ENCODE data around the gene CTRB1. TPM values are rescaled to one million over a fixed set of nuclear protein-coding genes. Genes with fewer than 3 reads are reported as not detected.
"Not testable (repeated sequence)": the region's sequence is repeated elsewhere in the genome, so short reads cannot be mapped to it uniquely, and the experiment has no call there.

The CTRB1 gene
- total RNA-seq, 1 experiment from 2014 or later: not detected

DNA sequence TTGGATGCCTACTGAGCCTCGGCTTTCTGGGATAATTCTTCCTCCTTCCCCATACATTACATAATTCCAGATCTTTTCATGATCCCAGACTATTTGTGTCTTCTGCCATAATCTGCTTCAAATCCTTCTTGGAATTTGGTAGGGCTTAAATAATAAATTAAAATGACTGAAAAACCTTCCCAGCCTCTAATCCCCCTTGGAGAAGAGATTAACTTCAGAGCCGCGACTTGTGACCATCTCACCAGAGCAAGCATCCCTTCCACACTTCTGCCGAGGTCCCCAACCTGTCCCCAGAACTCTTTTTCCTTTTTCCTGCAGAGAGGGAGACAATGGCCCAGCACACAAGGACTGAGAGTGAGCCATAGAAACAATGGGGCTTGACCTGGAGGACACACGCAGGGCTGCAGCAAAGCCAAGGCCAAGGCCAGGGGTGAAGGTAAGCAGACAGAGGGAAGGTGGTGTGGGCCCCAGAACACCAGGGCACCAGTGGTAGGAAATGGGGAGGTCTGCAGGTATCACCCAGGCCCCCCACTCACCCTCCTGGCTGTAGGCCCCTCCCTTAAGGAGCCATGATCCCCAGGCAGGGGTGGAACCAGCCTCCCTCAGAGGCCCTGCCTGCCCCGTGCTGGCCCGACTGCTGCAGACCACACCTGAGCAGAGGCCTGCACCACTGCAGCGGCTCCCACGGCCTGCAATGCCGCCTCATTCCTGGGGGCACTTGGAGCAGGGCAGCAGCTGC lies 42.2 kb downstream of the CTRB1 start:
- no peaks in the 10 kb centered on the region for H3K9me3 ChIP-seq (replicated peaks)
- no peak overlapping the region for H3K27ac ChIP-seq
- DNase-seq: no peak
- no peak overlapping the region for H3K4me3 ChIP-seq
- H3K27me3 ChIP-seq: no peaks in the 10 kb centered on the region
- no peaks in the 10 kb centered on the region for H3K36me3 ChIP-seq
- H3K4me1 ChIP-seq: peaks cover 13% of the 10 kb centered on the region

DNA sequence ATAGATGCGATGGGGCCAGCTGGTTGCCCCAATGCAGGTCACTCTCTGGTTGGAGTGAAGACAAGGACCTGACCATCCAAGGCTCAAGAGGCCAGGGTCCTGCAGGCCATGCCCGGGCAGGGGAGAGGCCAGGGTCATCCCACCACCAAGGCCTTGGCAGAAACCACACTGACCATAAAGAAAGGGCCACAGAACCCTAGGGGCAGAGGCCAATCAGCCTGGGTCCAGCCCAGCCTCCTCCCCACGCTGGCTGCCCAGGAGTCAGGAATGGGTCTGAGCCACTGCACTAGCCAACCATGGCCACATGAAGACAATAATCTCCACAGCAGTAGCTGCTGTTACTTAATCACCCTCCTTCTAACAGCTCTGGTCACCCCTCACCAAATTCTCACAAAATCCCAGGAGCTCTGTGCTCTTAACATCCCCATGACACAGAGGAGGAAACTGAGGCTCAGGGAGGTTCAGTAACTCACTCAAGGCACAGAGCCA lies 42.8 kb downstream of the CTRB1 start:
- H3K27me3 ChIP-seq: no peaks in the 10 kb centered on the region
- H3K27ac ChIP-seq: no peak overlapping the region
- H3K4me1 ChIP-seq: peaks cover 13% of the 10 kb centered on the region
- no peaks in the 10 kb centered on the region for H3K36me3 ChIP-seq
- DNase-seq: no peak
- H3K9me3 ChIP-seq (replicated peaks): no peaks in the 10 kb centered on the region
- no peak overlapping the region for H3K4me3 ChIP-seq

DNA sequence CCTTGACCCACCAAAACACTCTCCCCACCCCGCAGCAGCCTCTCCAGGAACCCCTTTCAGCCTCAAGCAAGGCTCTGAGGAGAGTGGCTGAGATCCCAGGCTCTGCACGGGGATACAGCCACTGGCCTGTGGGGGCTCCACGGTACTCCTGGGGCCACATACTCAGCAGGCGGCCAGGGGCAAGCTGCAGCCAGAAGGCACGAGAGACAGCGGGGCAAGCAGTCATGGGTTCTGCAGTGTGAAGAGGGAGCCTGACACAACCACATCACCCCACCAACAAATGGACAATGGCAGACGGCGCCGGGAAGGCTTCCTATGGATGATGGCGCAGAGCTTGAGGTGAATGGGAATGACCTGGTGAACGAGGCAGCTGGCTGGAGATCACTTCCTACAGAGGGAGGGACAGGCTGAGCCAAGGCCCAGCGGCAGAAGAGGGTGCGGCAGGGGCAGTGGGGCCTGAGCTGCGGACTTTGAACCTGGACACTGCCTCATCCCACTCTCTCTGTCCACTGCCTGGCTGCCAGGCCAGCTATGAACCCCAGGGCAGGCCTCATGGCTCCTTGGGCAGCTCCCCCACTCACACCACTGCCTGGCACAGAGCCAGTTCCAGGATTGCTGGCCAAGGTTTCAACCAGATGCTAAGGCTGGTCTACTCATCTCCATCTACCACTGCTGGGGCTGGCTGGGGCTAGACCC lies 43.5 kb downstream of the CTRB1 start:
- H3K9me3 ChIP-seq (replicated peaks): no peaks in the 10 kb centered on the region
- no peak overlapping the region for H3K4me3 ChIP-seq
- H3K27me3 ChIP-seq: no peaks in the 10 kb centered on the region
- no peak overlapping the region for H3K27ac ChIP-seq
- peaks cover 13% of the 10 kb centered on the region for H3K4me1 ChIP-seq
- H3K36me3 ChIP-seq: no peaks in the 10 kb centered on the region
- no peak for DNase-seq

DNA sequence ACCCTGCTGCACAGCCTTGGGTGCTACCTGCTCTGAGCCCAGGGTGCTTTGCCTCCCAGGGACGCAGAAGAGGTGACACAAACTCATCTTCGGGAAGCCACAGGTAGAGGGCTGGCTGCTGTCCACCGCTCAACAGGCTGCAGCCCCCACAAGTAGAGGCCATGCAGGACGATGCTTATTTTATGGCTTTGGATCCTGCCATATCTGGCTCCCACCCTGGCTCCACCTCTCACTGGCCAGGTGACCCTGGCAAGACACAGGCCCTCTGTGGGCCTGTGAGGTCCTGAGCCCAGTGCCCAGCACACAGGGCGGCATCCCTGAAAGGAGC lies 44.0 kb downstream of the CTRB1 start:
- no peaks in the 10 kb centered on the region for H3K36me3 ChIP-seq
- no peak overlapping the region for H3K4me3 ChIP-seq
- DNase-seq: no peak
- H3K27ac ChIP-seq: no peak overlapping the region
- H3K4me1 ChIP-seq: peaks cover 14% of the 10 kb centered on the region
- H3K27me3 ChIP-seq: no peaks in the 10 kb centered on the region
- no peaks in the 10 kb centered on the region for H3K9me3 ChIP-seq (replicated peaks)

GRCh38 chr16:75263291-75263962 lies 44.6 kb downstream of the CTRB1 start:
- Histone ChIP-seq H3K27ac (no peak overlapping the region), H3K36me3 (no peaks in the 10 kb centered on the region), H3K27me3 (no peaks in the 10 kb centered on the region), H3K4me3 (no peak overlapping the region), H3K9me3 (replicated peaks) (no peaks in the 10 kb centered on the region), H3K4me1 (peaks cover 20% of the 10 kb centered on the region)
- DNase-seq: no peak

GRCh38 chr16:75263963-75264445 lies 45.2 kb downstream of the CTRB1 start:
- H3K4me1 ChIP-seq: peaks cover 20% of the 10 kb centered on the region

DNA sequence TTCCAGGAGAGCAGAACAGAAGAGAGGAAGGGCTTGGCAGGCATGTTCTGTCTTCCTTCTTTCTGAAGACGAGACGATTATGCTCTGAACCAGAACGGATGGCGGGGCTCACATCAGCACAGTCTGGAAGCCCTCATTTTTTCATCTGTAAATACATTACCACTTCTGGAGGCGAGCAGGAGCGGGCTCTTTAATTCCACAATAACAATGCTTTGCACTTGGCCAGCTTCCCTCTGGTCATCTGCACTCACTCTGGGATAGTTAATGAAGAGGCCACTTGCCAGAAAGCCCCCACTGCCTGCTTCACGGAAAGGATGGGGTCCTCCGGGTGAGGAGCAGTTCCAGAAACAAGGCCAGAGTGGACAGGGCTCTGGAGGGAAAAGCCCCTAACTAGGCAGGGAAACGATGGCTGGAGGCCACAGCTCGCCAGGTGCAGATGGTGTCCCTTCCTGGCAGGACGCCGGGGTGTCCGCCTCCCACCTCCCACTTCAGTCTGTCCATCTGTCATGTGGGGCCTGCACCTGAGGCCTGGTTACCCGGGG lies 45.7 kb downstream of the CTRB1 start:
- no peak for DNase-seq
- Histone ChIP-seq H3K4me3 (peak overlapping the region; percentile 95), H3K27ac (no peak overlapping the region), H3K36me3 (no peaks in the 10 kb centered on the region), H3K27me3 (no peaks in the 10 kb centered on the region), H3K4me1 (peaks cover 20% of the 10 kb centered on the region), H3K9me3 (replicated peaks) (no peaks in the 10 kb centered on the region)

More at GRCh38 chr16:75263963-75264445, 45.2 kb downstream of the CTRB1 start:
- H3K9me3 ChIP-seq (replicated peaks): no peaks in the 10 kb centered on the region
- H3K36me3 ChIP-seq: no peaks in the 10 kb centered on the region
- no peak for DNase-seq
- no peaks in the 10 kb centered on the region for H3K27me3 ChIP-seq
- no peak overlapping the region for H3K4me3 ChIP-seq
- H3K27ac ChIP-seq: no peak overlapping the region

DNA sequence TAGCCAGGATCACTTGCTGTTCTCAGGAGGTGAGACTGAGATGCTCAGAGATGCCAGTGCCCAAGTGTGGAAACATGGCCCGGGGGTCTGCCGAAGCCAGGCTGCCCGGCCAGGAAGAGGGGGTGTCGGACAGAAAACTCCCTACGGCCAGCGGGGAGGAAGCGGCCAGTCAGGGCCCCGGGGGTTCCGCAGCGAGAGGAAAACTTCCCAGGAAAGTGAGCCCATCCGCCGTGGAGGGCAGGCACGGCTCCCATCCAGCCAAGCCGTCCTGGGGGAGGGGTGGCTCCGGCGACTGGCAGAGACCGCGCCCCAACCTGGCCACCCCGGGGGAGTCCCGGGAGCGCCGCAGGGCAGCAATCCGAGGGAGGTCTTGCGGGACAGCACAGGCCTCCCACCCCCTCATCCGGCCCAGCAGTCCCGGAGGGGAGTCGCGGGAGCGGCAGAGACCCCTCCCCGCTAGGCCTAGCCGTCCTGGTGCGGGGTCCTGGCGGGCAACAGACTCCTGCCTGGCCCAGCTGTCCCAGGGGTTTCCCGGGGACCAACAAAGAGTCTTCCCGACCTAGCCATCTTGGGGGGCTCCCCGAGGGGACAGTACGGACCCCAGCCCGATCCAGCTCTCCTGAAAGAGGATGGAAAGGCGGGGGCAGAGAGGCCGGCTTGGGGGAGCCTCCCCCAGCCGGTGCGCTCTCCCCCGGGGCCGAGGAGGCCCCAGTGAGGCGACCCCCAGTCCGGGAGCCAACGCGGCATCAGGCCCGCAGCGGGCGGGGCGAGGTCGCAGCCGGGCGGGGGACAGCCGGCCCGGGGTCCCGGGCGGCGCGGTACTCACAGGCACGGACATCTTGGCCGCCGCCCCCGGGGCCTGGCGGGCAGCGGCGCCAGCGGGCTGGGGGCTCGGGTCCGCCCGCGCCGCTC lies 46.5 kb downstream of the CTRB1 start:
- H3K36me3 ChIP-seq: no peaks in the 10 kb centered on the region
- no peaks in the 10 kb centered on the region for H3K9me3 ChIP-seq (replicated peaks)
- H3K27me3 ChIP-seq: no peaks in the 10 kb centered on the region
- DNase-seq: peak in 1 of 2 experiments; percentile 28
- peak overlapping the region; percentile 95 for H3K4me3 ChIP-seq
- H3K4me1 ChIP-seq: peaks cover 20% of the 10 kb centered on the region
- peak overlapping the region; percentile 65 for H3K27ac ChIP-seq

- Histone ChIP-seq H3K4me3 (peak overlapping the region; percentile 95), H3K9me3 (replicated peaks) (no peaks in the 10 kb centered on the region), H3K36me3 (no peaks in the 10 kb centered on the region), H3K4me1 (peaks cover 20% of the 10 kb centered on the region), H3K27me3 (no peaks in the 10 kb centered on the region), H3K27ac (peak overlapping the region; percentile 43)
- peak; percentile 61 to 72 for DNase-seq
Observed at GRCh38 chr16:75265911-75266701, 47.3 kb downstream of the CTRB1 start.

DNA sequence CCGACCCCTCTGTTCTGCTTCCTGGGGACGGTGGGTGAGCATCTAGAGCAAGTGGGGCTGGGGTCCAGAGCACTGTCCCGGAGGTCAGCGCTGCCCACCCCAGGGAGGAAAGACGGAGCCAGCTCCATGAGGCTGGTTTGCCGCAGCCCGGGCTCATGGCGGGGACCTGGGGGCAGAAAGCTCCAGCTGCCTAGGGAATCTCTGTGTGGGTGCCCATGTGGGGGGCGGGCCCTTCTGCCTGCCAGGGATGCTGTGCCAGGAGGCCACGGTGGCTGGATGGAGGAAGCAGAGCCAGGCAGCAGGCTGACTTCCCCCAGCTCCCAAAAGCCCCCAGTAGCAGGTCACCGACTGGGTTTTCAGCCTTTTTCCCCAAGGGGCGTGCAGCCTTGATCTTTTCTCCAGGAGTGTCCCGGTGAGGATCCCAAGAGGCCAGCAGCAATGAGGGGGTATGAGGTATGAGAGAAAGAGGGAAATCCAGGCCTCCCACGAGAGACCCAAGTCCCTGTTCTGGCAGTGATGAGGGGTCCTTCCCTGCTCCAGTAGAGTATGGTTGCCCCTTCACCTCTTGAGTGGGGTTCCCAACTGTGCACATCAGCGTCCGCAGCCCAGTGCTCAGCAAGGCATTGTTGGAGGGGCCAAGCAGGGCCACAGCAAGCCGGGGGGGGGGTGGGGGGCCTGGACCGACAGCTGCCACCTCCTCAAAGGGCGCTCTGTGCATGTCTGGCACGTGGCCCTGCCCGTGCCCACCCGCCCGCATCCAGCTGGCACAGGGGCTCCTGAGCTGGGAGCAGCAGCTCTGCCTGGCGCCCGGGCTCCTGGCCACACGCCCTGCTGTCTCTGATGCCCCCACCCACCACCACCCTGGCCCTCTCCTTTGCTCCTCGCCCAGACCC lies 48.2 kb downstream of the CTRB1 start:
- Histone ChIP-seq H3K9me3 (replicated peaks) (no peaks in the 10 kb centered on the region), H3K36me3 (no peaks in the 10 kb centered on the region), H3K4me3 (no peak overlapping the region; the same call in 1 of the 2 replicates), H3K4me1 (peaks cover 24% of the 10 kb centered on the region), H3K27me3 (no peaks in the 10 kb centered on the region), H3K27ac (peak overlapping the region; percentile 38)
- DNase-seq: no peak

- no peaks in the 10 kb centered on the region for H3K9me3 ChIP-seq (replicated peaks)
- H3K27me3 ChIP-seq: no peaks in the 10 kb centered on the region
- no peaks in the 10 kb centered on the region for H3K36me3 ChIP-seq
- no peak overlapping the region for H3K4me3 ChIP-seq
- DNase-seq: peak; percentile 85 to 89
- H3K27ac ChIP-seq: peak overlapping the region; percentile 38
- peaks cover 24% of the 10 kb centered on the region for H3K4me1 ChIP-seq
Observed at GRCh38 chr16:75267631-75268264, 49.0 kb downstream of the CTRB1 start.

DNA sequence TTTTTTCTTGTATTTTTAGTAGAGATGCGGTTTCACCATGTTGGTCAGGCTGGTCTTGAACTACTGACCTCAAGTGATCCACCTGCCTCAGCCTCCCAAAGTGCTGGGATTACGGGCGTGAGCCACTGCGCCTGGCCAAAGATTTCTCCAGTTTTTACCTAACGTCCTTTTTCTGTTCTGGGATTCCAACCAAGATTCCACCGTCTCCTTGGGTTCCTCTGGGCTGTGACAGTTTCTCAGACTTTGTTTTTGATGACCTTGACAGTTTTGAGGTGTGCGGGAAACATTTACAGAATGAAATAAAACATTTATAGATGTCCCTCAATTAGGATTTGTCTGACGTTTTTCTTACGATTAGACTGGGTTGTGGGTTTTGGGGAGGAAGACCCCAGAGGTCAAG lies 50.6 kb downstream of the CTRB1 start:
- not testable (repeated sequence) for H3K4me3 ChIP-seq; H3K27me3 ChIP-seq; H3K36me3 ChIP-seq; DNase-seq; H3K9me3 ChIP-seq (replicated peaks); H3K27ac ChIP-seq
- H3K4me1 ChIP-seq: peaks cover 24% of the 10 kb centered on the region
